GM20000 (cell line): ENCODE data around the gene CLINT1.
"Not testable (repeated sequence)": the region's sequence is repeated elsewhere in the genome, so short reads cannot be mapped to it uniquely, and the experiment has no call there.

Experiments used
- DNase-seq: peaks from one replicate; pipeline ENCODE4 v3.0.0; 2012; ENCODE audit warnings: low spot score
- TF ChIP-seq, protein P1 (sequence below): IDR thresholded peaks from 2 replicates; pipeline ENCODE4 v1.5.1; 2012; ENCODE audit warnings: mild to moderate bottlenecking, control low read depth; ENCODE audit errors: extremely low read depth, missing control alignments

CLINT1 gene

DNA sequence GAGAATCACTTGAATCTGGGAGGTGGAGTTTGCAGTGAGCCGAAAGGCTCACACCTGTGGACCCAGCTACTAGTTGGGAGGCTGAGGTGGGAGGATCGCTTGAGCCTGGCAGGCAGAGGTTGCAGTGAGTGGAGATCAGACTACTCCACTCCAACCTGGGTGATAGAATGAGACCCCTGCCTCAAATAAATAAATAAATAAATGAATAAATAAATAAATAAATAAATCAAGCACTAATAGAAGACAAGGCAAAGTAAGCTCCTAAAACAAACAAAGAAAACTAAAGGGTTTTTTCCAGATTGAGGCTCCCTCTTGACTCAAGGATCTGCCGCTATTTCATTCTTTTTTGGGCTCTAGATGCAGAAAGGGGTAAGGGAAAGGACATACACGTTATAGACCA is 34.7 kb upstream of the CLINT1 start:
- TF ChIP-seq, protein P1, sequence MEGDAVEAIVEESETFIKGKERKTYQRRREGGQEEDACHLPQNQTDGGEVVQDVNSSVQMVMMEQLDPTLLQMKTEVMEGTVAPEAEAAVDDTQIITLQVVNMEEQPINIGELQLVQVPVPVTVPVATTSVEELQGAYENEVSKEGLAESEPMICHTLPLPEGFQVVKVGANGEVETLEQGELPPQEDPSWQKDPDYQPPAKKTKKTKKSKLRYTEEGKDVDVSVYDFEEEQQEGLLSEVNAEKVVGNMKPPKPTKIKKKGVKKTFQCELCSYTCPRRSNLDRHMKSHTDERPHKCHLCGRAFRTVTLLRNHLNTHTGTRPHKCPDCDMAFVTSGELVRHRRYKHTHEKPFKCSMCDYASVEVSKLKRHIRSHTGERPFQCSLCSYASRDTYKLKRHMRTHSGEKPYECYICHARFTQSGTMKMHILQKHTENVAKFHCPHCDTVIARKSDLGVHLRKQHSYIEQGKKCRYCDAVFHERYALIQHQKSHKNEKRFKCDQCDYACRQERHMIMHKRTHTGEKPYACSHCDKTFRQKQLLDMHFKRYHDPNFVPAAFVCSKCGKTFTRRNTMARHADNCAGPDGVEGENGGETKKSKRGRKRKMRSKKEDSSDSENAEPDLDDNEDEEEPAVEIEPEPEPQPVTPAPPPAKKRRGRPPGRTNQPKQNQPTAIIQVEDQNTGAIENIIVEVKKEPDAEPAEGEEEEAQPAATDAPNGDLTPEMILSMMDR, result no peak
- no peak for DNase-seq

- TF ChIP-seq, protein P1, result no peak
- no peak for DNase-seq
Measured at GRCh38 chr5:157892974-157893373, 34.0 kb upstream of the CLINT1 start.

DNA sequence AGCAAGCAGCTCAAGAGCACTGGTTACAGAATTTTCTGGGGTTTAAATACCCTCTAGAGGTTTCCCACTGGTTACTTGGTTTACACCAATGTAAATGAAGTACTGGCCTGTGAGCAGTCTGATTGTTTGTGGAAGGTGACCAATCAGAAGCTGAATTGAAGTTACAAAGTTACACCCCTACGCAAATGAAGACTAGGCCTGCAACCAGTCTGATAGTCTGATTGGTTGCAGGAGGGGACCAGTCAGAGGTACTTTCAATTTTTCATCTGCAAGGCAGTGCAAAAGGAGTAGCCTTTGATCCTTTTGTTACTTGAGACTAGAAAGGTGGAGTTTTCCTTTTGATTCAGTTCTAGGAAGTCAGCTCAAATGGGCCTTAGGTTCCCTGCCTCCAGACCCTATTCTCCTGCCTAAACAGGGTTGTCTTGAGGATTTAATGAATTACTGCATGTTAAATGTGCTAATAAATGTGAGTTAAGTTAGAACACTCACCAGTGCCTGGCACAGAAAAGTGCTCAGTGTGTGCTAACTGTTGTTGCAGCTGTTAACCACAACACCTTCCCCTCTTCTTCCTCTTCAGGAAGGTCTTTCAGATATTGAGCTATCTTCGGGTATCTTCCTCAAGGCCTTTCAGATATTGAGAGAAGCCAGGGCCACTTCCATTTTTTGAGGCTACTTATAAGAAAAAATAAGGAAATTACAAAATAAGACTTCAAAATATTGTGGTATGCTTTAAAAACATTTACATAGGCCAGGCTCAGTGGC is 32.1 kb upstream of the CLINT1 start:
- DNase-seq, result no peak
- TF ChIP-seq, protein P1, result no peak

GRCh38 chr5:157888814-157889532 is 30.0 kb upstream of the CLINT1 start:
- TF ChIP-seq, protein P1, result no peak
- DNase-seq, result no peak

- TF ChIP-seq, protein P1, result no peak
- DNase-seq, result no peak
Measured at GRCh38 chr5:157886796-157887380, 27.9 kb upstream of the CLINT1 start.

DNA sequence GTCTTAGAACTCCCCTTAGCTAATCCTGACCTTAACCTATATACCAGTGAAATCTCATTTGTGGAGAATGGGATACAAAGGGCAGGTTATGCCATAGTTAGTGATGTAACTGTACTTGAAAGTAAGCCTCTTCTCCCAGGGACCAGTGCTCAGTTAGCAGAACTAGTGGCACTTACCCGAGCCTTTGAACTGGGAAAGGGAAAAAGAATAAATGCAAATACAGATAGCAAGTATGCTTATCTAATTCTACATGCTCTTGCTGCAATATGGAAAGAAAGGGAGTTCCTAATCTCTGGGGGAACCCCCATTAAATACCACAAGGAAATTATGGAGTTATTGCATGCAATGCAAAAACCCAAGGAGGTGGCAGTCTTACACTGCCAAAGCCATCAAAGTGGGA is 26.1 kb upstream of the CLINT1 start:
- not testable (repeated sequence) for DNase-seq

DNA sequence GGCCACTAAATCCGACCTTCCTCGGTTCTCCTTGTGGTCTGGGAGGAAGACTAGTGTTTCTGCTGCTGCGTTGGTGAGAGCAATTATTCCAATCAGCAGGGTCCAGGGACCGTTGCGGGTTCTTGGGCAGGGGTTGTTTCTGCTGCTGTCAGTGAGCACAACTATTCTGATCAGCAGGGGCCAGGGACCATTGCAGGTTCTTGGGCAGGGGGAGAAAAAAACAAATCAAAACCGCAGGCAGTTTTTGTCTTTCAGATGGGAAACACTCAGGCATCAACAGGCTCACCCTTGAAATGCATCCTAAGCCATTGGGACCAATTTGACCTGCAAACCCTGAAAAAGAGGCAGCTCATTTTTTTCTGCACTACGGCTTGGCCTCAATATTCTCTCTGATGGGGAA is 22.6 kb upstream of the CLINT1 start:
- DNase-seq, result not testable (repeated sequence)

- TF ChIP-seq, protein P1, result no peak
Measured at GRCh38 chr5:157877821-157878220, 18.9 kb upstream of the CLINT1 start.

More at GRCh38 chr5:157877821-157878220, 18.9 kb upstream of the CLINT1 start:
- no peak for DNase-seq
